K562 (cell line): ENCODE measurements around the gene RNF167. TPM values are rescaled to one million over a fixed set of nuclear protein-coding genes. Genes with fewer than 3 reads are reported as not detected.

ENCODE experiments used
- ESRRB ChIP-seq: fragments of 250-450 bp; sonication (Bioruptor Pico); IDR thresholded peaks from 2 replicates; pipeline ENCODE4 v1.5.0; 2020; ENCODE audit warnings: mild to moderate bottlenecking, moderate library complexity, borderline replicate concordance
- FOXA1 ChIP-seq: fragments of 450-650 bp; IDR thresholded peaks from 2 replicates; pipeline ENCODE4 v1.6.1; 2016; ENCODE audit warnings: mild to moderate bottlenecking, borderline replicate concordance
- PPARD ChIP-seq: fragments of 250-450 bp; sonication (Bioruptor Pico); IDR thresholded peaks from 2 replicates; pipeline ENCODE4 v1.8.0; 2022; ENCODE audit warnings: inconsistent platforms, mild to moderate bottlenecking, moderate library complexity
- RBM17 ChIP-seq: fragments of 200-400 bp; formaldehyde crosslinking; IDR thresholded peaks from 2 replicates; pipeline ENCODE4 v1.6.1; 2017; ENCODE audit warnings: low read depth, mild to moderate bottlenecking, low read length, borderline replicate concordance
- TCF3 ChIP-seq: sonication (generic); formaldehyde crosslinking; IDR thresholded peaks from 2 replicates; pipeline ENCODE4 v1.4.0; 2020; ENCODE audit warnings: mild to moderate bottlenecking, missing genetic modification reagents
- TEAD1 ChIP-seq, 2 experiments: fragments of 450-650 bp in 1 of 2; sonication (generic) in 1 of 2; formaldehyde crosslinking; IDR thresholded peaks; 2 replicates each; pipeline versions ENCODE4 v1.4.0 to v1.8.0; 2020 to 2022; ENCODE audit warnings: mild to moderate bottlenecking in 2 of 2, missing genetic modification reagents in 1 of 2
- ZNF407 ChIP-seq: fragments of 450-650 bp; IDR thresholded peaks from 2 replicates; pipeline ENCODE4 v1.6.1; 2016; ENCODE audit warnings: low read depth
- ZNF586 ChIP-seq: fragments of 450-650 bp; formaldehyde crosslinking; conservative IDR thresholded peaks from 2 replicates; pipeline ENCODE4 v1.4.0; 2020; ENCODE audit warnings: mild to moderate bottlenecking, moderate library complexity
- ZNF639 ChIP-seq, 2 experiments: fragments of 200-800 bp in 1 of 2; sonication (Bioruptor generic) in 1 of 2; sonication (generic) in 1 of 2; formaldehyde crosslinking in 1 of 2; IDR thresholded peaks in 1 of 2; conservative IDR thresholded peaks in 1 of 2; 2 replicates each; pipeline versions ENCODE4 v1.5.0 to v1.6.1; 2016 to 2020; ENCODE audit warnings: missing compliant biosample characterization in 1 of 2, missing genetic modification characterization in 1 of 2, missing genetic modification reagents in 1 of 2
- polyA plus RNA-seq, 8 experiments: library from polyadenylated mRNA; depleted of rRNA in 4 of 8; stranded (reverse) in 5 of 8; unstranded in 3 of 8; fragments of >200 nt; fragmentation: Nextera tagmentation in 2 of 8; fragmentation: Illumina TruSeq in 1 of 8; extraction: Ambion mirVana in 2 of 8; extraction: Trizol in 1 of 8; gene quantifications; 2 replicates each; pipeline versions ENCODE4 v1.2.1 to v1.2.3, GENCODE V29; 2011 to 2014; ENCODE audit warnings: inconsistent platforms in 1 of 8, missing spikeins in 1 of 8
- total RNA-seq, 7 experiments: library from RNA; depleted of rRNA in 6 of 7; stranded (reverse); fragments of >200 nt in 6 of 7; fragmentation: Illumina TruSeq in 2 of 7; extraction: Trizol in 2 of 7; gene quantifications; 2 replicates each; pipeline versions ENCODE4 v1.2.1 to v1.2.3, GENCODE V29; 2011 to 2021; ENCODE audit warnings: low replicate concordance in 1 of 7
- TF ChIP-seq, protein P1 (sequence below): fragments of 450-650 bp; IDR thresholded peaks from 2 replicates; pipeline ENCODE4 v1.6.1; 2014; ENCODE audit warnings: low read depth, mild to moderate bottlenecking, moderate library complexity, borderline replicate concordance
- TF ChIP-seq, protein P2 (sequence below): fragments of 450-650 bp; IDR thresholded peaks from 2 replicates; pipeline ENCODE4 v1.6.1; 2017; ENCODE audit warnings: mild to moderate bottlenecking, moderate library complexity

RNF167 gene
- total and polyA plus RNA-seq, 9 of the 15 experiments (the other 6 are each of a cell fraction or from before 2014, with no cell fraction given), result 16.5 to 143 (median 45.5) TPM

DNA sequence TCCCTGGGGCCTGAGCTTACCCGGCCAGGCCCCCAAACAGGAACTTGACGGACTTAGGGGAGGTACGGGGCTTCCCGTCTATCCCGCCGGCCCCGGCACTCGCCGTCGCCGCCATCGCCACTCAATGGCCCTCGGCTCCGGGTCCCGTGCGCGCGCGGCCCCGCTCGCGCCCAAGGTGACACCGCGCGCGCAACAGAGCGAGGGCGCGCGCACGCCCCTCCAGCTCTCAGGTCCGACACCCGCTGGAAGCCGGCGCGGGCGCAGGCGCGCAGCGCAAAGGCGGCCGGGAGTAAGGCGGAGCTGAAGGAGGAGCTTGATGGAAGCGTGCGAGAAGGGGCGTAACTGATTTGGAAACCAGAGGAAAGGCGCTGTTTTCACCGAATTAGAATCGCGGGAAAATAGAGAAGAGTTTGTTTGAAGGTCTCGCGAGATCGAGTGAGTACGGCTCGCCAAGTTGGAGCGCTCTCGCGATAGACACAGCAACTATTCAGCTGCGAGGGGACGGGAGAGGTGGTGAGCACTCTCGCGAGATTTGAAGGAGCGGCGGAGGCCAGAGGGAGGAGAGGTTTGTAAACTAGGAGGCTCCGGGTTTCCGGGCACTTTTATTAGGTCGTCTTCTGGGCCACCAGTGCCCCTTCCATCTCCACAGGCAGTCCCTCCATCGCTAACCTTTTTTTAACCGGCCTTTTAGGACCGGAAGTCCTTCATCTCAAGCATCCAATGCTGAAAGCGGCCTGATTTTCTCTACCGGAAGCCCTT is at the start of gene RNF167, which contains the start of gene SLC25A11 (continued):
- TF ChIP-seq, protein P1, sequence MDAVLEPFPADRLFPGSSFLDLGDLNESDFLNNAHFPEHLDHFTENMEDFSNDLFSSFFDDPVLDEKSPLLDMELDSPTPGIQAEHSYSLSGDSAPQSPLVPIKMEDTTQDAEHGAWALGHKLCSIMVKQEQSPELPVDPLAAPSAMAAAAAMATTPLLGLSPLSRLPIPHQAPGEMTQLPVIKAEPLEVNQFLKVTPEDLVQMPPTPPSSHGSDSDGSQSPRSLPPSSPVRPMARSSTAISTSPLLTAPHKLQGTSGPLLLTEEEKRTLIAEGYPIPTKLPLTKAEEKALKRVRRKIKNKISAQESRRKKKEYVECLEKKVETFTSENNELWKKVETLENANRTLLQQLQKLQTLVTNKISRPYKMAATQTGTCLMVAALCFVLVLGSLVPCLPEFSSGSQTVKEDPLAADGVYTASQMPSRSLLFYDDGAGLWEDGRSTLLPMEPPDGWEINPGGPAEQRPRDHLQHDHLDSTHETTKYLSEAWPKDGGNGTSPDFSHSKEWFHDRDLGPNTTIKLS, result peak; percentile 98
- TF ChIP-seq ZNF586 (CRISPR knock-in tag), result no peak
- TF ChIP-seq ESRRB, result no peak
- TF ChIP-seq, protein P2, sequence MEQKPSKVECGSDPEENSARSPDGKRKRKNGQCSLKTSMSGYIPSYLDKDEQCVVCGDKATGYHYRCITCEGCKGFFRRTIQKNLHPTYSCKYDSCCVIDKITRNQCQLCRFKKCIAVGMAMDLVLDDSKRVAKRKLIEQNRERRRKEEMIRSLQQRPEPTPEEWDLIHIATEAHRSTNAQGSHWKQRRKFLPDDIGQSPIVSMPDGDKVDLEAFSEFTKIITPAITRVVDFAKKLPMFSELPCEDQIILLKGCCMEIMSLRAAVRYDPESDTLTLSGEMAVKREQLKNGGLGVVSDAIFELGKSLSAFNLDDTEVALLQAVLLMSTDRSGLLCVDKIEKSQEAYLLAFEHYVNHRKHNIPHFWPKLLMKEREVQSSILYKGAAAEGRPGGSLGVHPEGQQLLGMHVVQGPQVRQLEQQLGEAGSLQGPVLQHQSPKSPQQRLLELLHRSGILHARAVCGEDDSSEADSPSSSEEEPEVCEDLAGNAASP, result no peak
- no peak for TF ChIP-seq PPARD (CRISPR knock-in tag)
- no peak for TF ChIP-seq ZNF407
- TF ChIP-seq TEAD1 (CRISPR knock-in tag; IDR thresholded peaks at IDR 0.05), result peak in 1 of 2 experiments; percentile 51; a peak in 1 of 4 replicates
- TF ChIP-seq ZNF639 (CRISPR knock-in tag; conservative IDR thresholded peaks at IDR 0.05 in 1 of 2, IDR thresholded peaks at IDR 0.05 in 1 of 2), result peak in 1 of 2 experiments; percentile 87; a peak in 2 of 4 replicates
- no peak for TF ChIP-seq RBM17
- TF ChIP-seq TCF3 (CRISPR knock-in tag), result no peak
- TF ChIP-seq FOXA1, result no peak
